ENCODE results near the gene DES.

Gene DES

DNA sequence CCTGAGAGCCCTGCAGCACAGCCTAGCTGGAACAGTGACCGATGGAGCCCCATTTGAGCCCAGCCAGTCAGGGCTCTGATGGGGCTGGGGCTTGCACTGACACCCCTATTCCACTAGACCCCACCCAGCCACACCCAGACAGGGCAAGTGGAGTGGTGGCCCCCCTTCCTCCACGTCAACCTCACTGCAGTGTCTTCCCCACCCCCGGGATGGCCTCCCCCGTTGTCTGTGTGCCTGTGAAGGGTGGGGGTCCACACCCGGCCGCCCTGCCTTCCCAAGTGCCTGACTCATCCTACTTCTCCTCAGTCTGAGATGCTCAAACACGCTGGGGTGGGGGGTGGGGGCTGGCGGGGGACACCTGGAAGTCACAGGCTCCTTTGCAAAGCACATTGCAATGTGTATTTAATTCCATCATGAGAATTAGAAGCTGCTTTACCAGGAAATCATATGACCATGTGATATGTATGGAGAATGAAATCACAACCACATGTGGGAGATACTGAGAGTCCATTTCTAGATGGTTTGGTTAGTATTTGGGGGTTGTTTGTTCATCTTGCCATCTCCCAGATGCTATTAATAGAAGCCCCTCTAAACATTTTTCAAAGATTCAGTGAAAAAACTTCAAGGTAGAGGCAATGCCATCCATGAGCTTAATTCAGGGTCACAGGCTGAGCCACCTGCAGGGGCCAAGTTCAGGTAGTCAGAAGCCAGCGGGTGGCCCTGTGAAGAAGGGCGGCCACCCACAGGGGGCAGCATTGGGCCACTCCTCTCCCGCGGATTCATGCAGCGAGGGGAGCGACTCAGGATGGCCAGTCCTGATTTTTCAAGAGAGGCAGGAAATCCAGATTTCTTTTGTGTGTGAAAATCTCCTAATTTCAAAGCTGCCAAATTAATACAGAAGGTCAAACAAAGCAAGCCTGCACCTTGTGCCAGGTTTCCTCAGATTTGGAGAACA, 57.8 kb downstream of the DES start:
- no peak for TF ChIP-seq SIN3A (IDR thresholded peaks at IDR 0.05; ENCODE audit: borderline replicate concordance, insufficient read depth, low read length)

Data from PFSK-1 (cell line).